Stimulated activated CD4-positive, alpha-beta T cell treated with anti-CD3 and anti-CD28 coated beads, Interleukin-1b, Interleukin-23, amount 100 ng/mL, for 24 hours (primary cell): ENCODE measurements around the gene ZSWIM5.
A peak's percentile ranks its signal among the peaks of the same experiment; 100 is the strongest.
"Not testable (repeated sequence)": the region's sequence is repeated elsewhere in the genome, so short reads cannot be mapped to it uniquely, and the experiment has no call there.

Source experiments
- DNase-seq, 4 experiments: peaks; one replicate each; pipeline ENCODE4 v3.0.0-alpha.2; 2020; ENCODE audit warnings: low read depth in 4 of 4, low spot score in 1 of 4

Gene ZSWIM5

DNA sequence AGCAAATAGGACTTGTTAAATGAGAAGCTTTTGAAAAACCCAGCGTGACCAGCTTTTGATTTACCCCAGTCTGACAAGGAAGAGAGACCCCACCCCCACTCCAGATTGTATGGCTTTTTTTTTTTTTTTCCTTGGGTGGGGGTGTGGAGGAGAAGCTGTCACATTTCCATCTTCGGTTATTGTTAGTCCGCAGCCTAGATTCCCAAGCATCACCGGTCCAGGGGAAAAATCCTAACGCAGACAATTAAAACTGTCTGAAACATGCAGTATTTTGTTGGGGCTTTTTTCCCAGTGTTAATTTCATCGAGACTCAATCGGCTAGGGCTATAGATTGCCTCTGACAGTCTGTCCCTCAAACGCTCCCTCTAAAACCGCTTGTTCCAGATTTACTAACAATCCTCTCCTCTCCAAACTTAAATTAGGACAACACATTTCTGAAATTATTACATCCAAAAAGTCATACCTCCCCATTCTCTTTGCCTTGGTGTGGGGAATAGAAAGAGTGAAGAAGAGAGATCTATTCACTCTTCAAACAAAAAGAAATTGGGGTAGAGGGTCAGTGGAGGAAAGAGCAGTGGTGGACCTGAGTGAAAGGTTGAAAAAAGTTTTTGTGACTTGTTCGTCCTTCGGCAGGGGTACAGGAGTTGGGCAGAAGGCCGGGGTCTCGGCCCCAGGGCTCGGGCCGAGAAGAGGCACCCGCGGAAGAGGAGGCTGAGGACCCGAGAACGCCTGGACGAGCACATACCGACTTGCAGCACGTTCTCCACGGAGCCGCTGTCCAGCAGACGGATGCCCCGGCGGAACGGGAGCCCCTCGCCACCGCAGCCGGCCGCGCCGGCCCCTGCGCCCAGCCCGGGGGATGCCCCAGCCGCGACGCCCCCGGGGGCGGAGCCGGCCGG is 1.1 kb downstream of the ZSWIM5 start:
- peak in 1 of 4 experiments; percentile 4 for DNase-seq

DNA sequence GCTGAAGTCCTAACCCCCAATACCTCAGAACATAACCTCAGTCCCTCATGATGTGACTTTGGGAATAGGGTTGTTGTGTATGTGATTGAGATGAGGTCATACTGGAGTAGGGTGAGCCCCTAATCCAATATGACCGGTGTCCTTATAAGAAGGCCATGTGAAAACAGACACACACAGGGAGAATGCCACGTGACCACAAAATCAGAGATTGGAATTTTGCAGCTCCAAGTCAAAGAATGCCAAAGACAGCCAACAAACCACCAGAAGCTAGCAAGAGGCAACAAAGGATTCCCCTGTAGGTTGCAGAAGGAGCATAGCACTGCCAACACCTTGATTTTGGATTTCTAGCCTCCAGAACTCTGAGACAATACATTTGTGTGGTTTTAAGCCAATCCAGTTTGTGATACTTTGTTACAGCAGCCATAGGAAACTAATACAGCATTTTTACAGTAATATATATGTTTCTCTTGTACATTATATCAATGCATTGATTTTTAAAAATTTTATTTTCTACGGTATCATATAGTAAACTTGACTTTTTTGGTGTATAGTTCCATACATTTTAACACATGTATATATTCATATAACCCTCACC is 5.4 kb downstream of the ZSWIM5 start:
- no peak for DNase-seq

- no peak for DNase-seq
These were observed 6.0 kb downstream of the ZSWIM5 start for GRCh38 chr1:45200435-45200834.

DNA sequence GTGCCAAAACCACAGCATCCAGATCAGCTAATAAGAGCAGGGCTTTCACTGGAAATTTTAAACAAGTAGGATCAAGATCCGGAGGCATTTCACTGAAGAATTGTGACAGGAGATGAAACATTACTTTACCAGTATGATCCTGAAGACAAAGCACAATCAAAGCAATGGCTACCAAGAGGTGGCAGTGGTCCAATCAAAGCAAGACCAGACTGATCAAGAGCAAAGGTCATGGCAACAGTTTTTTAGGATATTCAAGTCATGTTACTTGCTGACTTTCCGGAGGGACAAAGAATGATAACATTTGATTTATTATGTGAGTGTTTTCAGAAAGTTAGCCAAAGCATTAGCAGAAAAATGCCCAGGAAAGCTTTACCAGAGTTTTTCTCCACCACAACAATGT is 8.2 kb downstream of the ZSWIM5 start:
- no peak for DNase-seq

DNA sequence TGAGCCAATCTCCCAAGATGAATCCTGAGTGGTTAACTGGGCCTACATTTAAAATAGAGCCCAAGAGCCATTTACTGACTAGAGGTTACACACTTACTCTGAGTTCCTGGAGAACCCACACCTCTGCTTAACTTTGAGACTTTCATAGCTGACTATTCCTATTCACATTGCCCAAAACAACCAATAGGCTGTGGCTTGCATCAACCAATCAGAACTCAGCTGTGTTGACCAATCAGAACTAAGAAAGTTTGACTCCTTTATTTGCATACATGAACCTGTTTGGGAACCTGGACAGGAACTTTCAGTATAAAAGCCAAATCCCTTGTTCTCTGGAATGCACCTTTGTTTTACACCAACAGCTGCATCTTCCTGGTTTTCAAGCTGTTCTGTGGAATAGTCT is 9.5 kb downstream of the ZSWIM5 start:
- DNase-seq, result no peak

GRCh38 chr1:45191418-45191783 is 15.0 kb downstream of the ZSWIM5 start:
- DNase-seq, result no peak

DNA sequence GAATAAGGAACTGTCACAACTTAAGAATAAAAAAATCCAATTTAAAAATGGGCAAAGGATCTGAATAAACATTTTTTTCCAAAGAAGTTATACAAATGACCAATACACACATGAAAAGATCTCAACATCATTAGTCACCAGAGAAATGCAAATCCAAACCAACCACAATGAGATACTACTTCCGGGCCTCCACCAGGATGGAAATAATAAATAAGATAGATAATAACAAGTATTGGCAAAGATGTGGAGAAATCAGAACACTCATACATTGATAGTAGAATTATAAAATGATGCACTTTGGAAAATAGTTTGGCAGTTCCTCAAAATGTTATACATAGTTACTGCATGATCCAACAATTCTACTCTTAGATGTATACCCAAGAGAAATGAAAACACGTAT is 18.7 kb downstream of the ZSWIM5 start:
- no peak for DNase-seq

DNA sequence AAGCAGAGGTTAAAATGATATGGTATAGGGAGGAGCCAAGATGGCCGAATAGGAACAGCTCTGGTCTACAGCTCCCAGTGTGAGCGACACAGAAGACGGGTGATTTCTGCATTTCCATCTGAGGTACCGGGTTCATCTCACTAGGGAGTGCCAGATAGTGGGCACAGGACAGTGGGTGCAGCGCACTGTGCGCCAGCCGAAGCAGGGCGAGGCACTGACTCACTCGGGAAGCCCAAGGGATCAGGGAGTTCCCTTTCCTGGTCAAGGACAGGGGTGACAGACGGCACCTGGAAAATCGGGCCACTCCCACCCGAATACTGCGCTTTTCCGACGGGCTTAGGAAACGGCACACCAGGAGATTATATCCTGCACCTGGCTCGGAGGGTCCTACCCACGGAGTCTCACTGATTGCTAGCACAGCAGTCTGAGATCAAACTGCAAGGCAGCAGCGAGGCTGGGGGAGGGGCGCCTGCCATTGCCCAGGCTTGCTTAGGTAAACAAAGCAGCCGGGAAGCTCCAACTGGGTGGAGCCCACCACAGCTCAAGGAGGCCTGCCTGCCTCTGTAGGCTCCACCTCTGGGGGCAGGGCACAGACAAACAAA is 26.4 kb downstream of the ZSWIM5 start:
- DNase-seq, result not testable (repeated sequence)

- no peak for DNase-seq
These were observed 29.0 kb downstream of the ZSWIM5 start for GRCh38 chr1:45177452-45177851.

- DNase-seq, result no peak
These were observed 33.6 kb downstream of the ZSWIM5 start for GRCh38 chr1:45172764-45173163.

GRCh38 chr1:45172005-45172404 is 34.4 kb downstream of the ZSWIM5 start:
- no peak for DNase-seq

GRCh38 chr1:45171575-45171974 is 34.8 kb downstream of the ZSWIM5 start:
- no peak for DNase-seq

- DNase-seq, result no peak
These were observed 36.2 kb downstream of the ZSWIM5 start for GRCh38 chr1:45170151-45170742.

DNA sequence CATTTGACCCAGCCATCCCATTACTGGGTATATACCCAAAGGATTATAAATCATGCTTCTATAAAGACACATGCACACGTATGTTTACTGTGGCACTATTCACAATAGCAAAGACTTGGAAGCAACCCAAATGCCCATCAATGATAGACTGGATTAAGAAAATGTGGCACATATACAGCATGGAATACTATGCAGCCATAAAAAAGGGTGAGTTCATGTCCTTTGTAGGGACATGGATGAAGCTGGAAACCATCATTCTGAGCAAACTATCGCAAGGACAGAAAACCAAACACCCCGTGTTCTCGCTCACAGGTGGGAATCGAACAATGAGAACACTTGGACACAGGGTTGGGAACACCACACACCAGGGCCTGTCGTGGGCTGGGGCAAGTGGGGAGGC is 38.5 kb downstream of the ZSWIM5 start:
- not testable (repeated sequence) for DNase-seq

GRCh38 chr1:45164307-45164706 is 42.1 kb downstream of the ZSWIM5 start:
- DNase-seq, result not testable (repeated sequence)

DNA sequence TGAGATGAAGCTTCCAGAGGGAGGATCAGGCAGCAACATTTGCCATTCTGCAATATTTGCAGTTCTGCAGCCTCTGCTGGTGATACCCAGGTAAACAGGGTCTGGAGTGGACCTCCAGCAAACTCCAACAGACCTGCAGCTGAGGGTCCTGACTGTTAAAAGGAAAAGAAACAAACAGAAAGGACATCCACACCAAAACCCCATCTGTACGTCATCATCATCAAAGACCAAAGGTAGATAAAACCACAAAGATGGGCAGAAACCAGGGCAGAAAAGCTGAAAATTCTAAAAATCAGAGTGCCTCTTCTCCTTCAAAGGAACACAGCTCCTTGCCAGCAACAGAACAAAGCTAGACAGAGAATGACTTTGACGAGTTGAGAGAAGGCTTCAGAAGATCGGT is 43.3 kb downstream of the ZSWIM5 start:
- DNase-seq, result not testable (repeated sequence)

GRCh38 chr1:45162041-45163035 is 44.1 kb downstream of the ZSWIM5 start:
- not testable (repeated sequence) for DNase-seq

- DNase-seq, result no peak
These were observed 50.4 kb downstream of the ZSWIM5 start for GRCh38 chr1:45155957-45156356.

DNA sequence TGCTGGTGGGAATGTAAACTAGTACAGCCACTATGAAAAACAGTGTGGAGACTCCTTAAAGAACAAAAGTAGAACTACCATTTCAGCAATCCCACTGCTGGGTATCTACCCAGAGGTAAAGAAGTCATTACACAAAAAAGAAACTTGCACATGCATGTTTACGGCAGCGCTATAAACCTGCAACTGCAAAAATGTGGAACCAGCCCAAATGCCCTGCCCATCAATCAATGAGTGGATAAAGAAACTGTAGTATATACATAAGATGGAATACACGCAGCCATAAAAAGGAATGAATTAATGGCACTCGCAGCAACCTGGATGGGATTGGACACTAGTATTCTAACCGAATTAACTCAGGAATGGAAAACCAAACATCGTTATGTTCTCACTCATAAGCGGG is 51.0 kb downstream of the ZSWIM5 start:
- DNase-seq, result no peak

- DNase-seq, result no peak
These were observed 54.3 kb downstream of the ZSWIM5 start for GRCh38 chr1:45152126-45152525.
